ENCODE results near the gene CCDC142.

Gene CCDC142

DNA sequence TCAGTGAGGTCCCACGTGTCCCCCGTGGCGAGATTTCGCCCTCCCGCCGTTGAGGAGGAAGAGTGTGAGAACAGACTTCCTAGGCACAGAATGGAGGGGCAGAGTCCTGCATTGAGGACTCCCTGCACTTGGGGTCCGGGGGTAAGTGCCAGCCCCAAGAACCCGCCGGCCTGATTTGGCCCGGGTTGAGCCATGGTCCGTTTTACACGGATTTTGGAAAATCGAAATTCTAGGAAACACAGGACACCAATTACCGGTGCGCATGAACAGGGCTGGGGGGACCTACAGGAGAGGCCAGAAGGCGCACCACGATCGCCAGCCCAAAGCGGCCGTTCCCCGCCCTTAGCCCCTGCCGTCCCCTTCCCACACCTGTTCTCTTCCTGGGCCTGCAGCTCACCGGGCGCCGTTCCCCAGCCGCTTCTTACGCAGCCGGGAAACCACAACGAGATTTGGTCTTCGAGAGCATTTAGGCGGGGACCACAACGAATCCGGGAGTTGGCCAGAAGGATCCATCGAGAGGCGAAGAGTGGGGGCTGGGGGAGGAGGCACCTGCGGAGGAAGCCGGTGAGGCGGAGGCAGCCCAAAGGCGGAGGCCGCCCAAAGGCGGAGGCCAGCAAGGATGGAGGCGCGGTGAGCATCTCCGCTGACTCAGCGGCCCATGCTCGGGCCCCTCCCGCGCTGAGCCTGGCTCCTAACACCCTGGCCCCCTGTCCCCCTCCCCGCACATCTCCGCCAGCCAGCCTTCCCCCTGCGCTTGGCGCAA, 31.0 kb upstream of the CCDC142 start:
- no peak for DNase-seq (ENCODE audit: low read depth)

DNA sequence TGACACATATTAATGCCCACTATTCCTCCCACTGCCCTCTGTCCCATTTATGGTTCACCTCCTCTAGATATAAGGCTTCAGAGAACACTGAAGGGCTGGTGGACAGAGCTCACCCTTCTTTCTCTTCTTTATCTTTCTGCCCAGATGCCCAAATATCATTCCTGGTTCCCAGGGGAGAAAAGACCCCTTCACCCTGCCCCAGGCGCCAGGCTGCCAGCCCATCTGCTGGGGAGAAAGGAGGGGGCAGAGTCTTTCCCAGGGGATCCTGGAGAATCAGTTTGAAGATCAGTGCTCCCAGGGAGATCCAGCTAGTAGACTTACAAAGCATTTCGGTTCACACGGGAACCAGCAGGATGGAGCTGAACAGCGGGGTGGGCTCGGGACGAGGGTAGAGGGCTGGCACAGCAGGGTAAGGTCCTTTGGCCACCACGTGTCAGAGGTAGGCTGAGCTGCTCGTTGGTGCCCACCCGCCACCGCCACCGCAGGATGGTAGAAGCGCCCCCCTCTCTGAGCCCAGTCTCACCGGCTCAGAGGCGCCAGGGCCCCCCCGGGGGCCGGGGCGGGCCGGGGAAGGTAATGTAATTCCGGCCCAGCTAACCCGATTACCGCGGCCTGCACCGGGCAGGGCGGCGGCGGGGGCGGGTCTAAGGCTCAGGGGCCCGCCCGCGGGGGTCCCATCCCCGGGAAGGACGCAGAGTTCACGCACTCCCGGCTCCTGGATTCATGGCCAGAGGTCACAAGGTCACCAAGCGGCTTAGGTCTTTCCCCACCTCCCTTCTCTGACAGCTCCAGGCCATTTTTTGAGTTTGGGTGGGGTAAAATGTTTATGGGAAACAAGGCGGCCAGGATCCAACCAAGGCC, 30.2 kb upstream of the CCDC142 start:
- no peak for DNase-seq (ENCODE audit: low read depth)

DNA sequence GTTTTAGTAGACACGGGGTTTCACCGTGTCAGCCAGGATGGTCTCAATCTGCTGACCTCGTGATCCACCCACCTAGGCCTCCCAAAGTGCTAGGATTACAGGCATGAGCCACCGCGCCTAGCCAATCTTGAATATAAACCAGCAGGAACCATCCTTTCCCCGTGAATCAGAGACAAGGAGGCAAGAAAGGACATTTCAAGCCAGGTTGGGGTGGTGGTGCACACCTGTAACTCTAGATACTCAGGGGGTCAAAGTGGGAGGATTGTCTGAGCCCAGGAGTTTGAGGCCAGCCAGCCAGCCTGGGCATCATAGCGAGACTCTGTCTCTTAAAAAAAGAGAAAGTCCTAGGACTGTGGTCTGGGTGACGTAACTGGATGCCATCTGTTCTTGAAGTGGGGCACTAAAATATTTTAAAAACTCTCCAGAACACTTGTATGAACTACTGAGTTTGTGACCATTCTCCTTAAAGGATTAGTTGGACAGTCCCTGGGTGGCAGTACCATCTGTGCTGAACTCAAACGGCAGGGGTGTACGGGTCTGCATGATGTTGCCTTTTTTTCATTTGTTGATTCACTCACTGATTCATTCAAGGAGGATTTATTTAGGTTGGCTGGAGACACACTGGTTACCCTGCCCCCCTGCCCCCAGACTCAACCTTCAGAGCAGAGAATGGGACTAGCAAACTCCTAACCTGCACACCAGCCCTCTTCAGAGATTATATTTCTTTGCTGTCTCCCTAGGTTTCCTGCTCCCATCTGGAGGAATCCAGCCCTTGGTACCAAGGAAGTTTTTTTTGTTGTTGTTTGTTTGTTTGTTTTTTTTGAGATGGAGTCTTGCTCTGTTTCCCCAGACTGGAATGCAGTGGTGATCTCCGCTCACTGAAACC, 28.5 kb upstream of the CCDC142 start:
- DNase-seq (ENCODE audit: low read depth), result no peak

DNA sequence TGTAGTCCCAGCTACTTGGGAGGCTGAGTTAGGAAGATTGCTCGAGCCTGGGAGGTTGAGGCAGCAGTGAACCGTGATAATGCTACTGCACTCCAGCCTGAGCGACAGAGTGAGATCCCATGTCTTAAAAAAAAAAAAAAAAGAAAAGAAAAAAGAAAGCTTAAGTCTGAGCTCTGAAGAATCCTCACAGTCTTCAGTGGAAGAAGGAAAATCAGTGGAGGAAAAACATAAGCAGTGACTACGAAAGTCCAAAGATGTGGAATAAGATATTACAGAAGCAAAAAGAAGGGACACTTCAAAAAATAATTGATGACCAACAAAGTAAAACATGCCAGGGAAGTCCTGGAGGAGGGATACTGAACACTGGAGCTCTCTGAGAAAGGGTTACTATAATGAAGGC, 27.5 kb upstream of the CCDC142 start:
- no peak for DNase-seq (ENCODE audit: low read depth)

- no peak for DNase-seq (ENCODE audit: low read depth)
These were observed 25.2 kb upstream of the CCDC142 start for GRCh38 chr2:74507926-74508520.

GRCh38 chr2:74507145-74507925, 24.5 kb upstream of the CCDC142 start, which contains the start of gene PCGF1:
TSS of gene PCGF1 (minus strand) at chr2:74507695. CDS start at chr2:74507668, 27 bp downstream.
- peak; percentile 98 for DNase-seq (ENCODE audit: low read depth)

DNA sequence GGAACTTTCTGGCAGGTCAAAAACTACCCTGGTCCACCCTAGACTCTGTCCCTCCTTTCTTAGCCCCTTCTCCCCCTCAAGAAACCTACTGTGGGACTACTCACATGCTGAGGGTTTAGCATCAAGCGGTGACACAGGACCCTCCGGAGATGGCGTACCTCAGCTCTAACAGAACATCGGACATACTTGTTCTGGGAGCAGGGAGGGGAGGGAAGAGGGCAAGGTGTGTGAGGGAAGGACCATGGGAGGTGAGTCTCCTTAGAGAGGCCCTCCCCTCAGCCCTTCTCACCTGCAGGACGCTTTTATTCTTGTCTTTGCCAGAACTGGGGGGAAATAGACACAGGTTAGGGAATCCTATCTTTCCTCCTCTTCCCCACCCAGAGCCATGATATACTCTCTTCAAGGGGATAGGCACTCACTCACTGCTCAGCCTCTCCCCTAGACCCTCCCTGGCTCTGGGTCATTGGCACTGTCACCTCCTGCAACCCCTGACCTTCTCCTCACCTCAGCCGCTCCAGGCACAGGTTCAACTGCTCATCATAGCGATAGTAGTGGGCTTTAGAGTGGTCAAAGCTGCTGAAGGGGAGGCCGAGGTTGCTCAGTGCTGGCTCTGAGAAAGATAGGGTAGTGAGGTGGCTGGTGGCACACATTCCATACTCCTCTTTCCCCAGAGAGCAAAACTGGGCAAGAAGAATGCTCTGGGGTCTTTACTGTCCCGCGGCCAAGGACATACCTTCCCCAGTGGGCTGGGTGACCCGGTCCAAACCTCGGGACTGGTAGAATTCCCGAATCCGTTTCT, 22.8 kb upstream of the CCDC142 start:
- no peak for DNase-seq (ENCODE audit: low read depth)

GRCh38 chr2:74504591-74504990, 21.8 kb upstream of the CCDC142 start:
- no peak for DNase-seq (ENCODE audit: low read depth)

DNA sequence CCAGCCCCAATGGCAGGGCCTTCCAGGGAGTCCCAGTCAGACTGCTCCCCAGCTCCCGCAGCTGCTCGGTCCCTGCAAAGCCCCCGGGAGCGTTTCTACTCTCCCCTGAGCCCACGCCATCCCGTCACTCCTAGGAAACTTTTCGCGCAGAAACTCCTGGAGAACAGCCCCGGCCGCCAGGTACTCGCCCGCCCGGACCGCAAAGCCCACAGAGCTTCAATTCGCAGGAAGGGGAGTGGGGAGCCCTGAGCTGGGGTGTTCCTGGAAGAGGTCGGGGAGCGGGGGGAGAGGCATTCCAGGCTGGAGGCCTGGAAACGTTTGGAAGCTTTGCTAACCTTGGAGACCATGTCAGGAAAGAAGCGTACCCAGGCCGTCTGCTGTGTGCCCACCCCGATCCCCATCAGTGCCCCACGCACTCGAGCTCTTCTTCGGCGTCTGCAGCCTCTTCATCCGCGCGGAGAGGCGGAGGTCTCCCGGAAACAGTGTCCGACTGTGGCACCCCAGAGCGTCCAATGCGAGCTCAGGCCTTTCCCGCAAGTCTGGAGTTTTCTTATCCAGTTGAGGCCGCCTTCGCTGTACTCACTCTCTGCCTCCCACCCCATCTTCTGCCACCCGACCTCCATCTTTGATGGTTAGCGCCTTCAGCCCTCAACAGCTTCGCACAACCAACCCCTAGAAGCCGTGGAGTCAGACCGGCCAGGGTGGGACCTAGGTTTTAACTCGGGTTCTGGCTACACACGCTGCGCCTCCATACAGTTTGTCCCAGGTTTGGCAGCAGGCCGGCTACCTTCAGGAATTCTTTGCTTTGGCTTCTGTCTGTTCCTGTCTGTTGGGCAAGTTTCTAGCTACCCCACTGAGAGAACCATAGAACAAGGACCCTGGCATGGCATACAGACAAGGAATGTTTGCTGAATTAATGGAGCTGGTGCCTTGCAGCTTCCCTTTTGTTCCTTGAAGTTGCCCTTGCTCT, 21.0 kb upstream of the CCDC142 start:
- DNase-seq (ENCODE audit: low read depth), result no peak

GRCh38 chr2:74502720-74503505, 20.1 kb upstream of the CCDC142 start:
- DNase-seq (ENCODE audit: low read depth), result no peak

- DNase-seq (ENCODE audit: low read depth), result no peak
These were observed 19.4 kb upstream of the CCDC142 start for GRCh38 chr2:74502147-74502719.

- DNase-seq (ENCODE audit: low read depth), result no peak
These were observed 18.7 kb upstream of the CCDC142 start for GRCh38 chr2:74501335-74502071.

- DNase-seq (ENCODE audit: low read depth), result no peak
These were observed 17.8 kb upstream of the CCDC142 start for GRCh38 chr2:74500578-74500946.

DNA sequence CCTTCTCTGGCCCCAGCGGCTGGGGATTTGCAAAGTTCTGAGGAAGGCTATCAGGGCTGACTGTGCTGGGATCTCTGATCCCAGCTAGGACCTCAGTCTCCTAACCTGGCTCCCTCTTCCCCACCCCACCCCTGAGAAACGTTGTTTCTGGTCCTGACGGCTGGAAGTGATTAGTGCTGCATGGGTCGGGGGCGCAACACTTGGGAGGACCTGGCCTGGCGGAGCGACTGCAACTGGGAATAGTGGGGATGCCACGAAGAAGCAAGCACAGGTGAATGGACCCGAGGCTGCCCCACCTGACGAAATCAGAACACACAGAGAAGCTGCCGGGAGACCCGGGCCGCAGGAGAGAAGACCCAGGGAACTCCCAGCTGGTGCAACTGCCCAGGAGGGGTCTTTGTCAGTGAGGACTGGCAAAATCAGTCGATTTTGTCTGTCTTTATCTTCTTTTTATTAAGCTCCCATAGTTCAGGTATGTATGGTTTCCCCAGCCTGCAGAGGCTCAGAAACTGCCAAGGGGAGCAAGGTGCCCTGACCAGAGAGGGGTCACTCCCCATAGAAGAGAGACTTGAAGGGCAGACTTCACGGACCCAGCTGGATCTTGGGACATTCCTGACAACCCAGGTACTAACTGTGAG, 17.3 kb upstream of the CCDC142 start:
- no peak for DNase-seq (ENCODE audit: low read depth)

- no peak for DNase-seq (ENCODE audit: low read depth)
These were observed 16.6 kb upstream of the CCDC142 start, which contains the start of gene LBX2 for GRCh38 chr2:74499267-74499939. TSS of gene LBX2 (minus strand) at chr2:74499603. CDS start at chr2:74499537, 66 bp downstream.

Data from stimulated activated CD8-positive, alpha-beta memory T cell treated with anti-CD3 and anti-CD28 coated beads, Interleukin-12 subunit alpha, Interleukin-12 subunit beta, amount 100 ng/mL, for 1 hour (primary cell).